GM23338 (cell line): ENCODE measurements around the gene TRAIP. TPM values are rescaled to one million over a fixed set of nuclear protein-coding genes. Genes with fewer than 3 reads are reported as not detected.

Experiments used
- ATAC-seq: fragments of 200-7000 bp; cut with Tn5 transposase; 3 replicates; pipeline ENCODE4 v1.9.1; 2020
- DNase-seq: peaks from one replicate; pipeline ENCODE4 v3.0.0-alpha.2; 2015; ENCODE audit warnings: low spot score
- H2AFZ ChIP-seq: fragments of 200-600 bp; sonication (generic); 2 replicates; pipeline ENCODE4 v1.8.0; 2016; ENCODE audit warnings: antibody characterized with exemption, mild to moderate bottlenecking, moderate library complexity
- H3F3A ChIP-seq: fragments of 200-600 bp; sonication (generic); replicated peaks from 2 replicates; pipeline ENCODE4 v1.8.0; 2017; ENCODE audit warnings: antibody characterized with exemption, mixed run types, low read depth
- H3K27ac ChIP-seq: fragments of 200-600 bp; sonication (generic); 2 replicates; pipeline ENCODE4 v1.6.1; 2016; ENCODE audit warnings: low read depth
- H3K27me3 ChIP-seq: fragments of 200-600 bp; sonication (generic); 2 replicates; pipeline ENCODE4 v1.8.0; 2016; ENCODE audit warnings: mild to moderate bottlenecking, mixed run types, moderate library complexity; ENCODE audit not compliant: insufficient read depth
- H3K36me3 ChIP-seq: fragments of 200-600 bp; sonication (generic); 2 replicates; pipeline ENCODE4 v1.8.0; 2016; ENCODE audit warnings: mild to moderate bottlenecking; ENCODE audit not compliant: insufficient read depth
- H3K4me1 ChIP-seq: fragments of 200-600 bp; sonication (generic); 2 replicates; pipeline ENCODE4 v1.8.0; 2016; ENCODE audit warnings: mild to moderate bottlenecking, moderate library complexity; ENCODE audit not compliant: insufficient read depth
- H3K4me2 ChIP-seq: fragments of 200-600 bp; sonication (generic); 2 replicates; pipeline ENCODE4 v1.7.1; 2017; ENCODE audit warnings: mixed run types
- H3K4me3 ChIP-seq: fragments of 200-600 bp; sonication (generic); 2 replicates; pipeline ENCODE4 v1.6.1; 2016; ENCODE audit warnings: mixed run types
- H3K79me2 ChIP-seq: fragments of 200-600 bp; sonication (generic); replicated peaks from 2 replicates; pipeline ENCODE4 v1.8.0; 2017; ENCODE audit warnings: mild to moderate bottlenecking; ENCODE audit not compliant: insufficient read depth
- H3K9me2 ChIP-seq: fragments of 200-600 bp; sonication (generic); 2 replicates; pipeline ENCODE4 v1.8.0; 2017; ENCODE audit not compliant: insufficient read depth
- H4K20me1 ChIP-seq: fragments of 200-600 bp; sonication (generic); replicated peaks from 2 replicates; pipeline ENCODE4 v1.8.0; 2017; ENCODE audit warnings: mild to moderate bottlenecking; ENCODE audit not compliant: insufficient read depth
- H3K27ac Mint-ChIP-seq: 2 replicates; pipeline ENCODE4 v1.8.0; 2020; ENCODE audit warnings: inconsistent platforms, mild to moderate bottlenecking, moderate library complexity, mixed read lengths
- H3K27me3 Mint-ChIP-seq: 3 replicates; pipeline ENCODE4 v1.8.0; 2022; ENCODE audit warnings: low read depth, mild to moderate bottlenecking, moderate library complexity, mixed read lengths, inconsistent platforms; ENCODE audit not compliant: insufficient read depth, poor library complexity
- H3K36me3 Mint-ChIP-seq: 3 replicates; pipeline ENCODE4 v1.8.0; 2021; ENCODE audit warnings: low read depth, mild to moderate bottlenecking, inconsistent platforms, moderate library complexity, mixed read lengths
- H3K4me1 Mint-ChIP-seq: 3 replicates; pipeline ENCODE4 v1.8.0; 2020; ENCODE audit warnings: mild to moderate bottlenecking, inconsistent platforms, mixed read lengths
- H3K4me3 Mint-ChIP-seq: 3 replicates; pipeline ENCODE4 v1.8.0; 2021; ENCODE audit warnings: moderate library complexity, mild to moderate bottlenecking, inconsistent platforms, mixed read lengths
- H3K9me3 Mint-ChIP-seq: 3 replicates; pipeline ENCODE4 v1.8.0; 2020; ENCODE audit warnings: moderate library complexity, mild to moderate bottlenecking, inconsistent platforms, mixed read lengths
- CREB1 ChIP-seq: fragments of 250-450 bp; sonication (Bioruptor Pico); IDR thresholded peaks from 2 replicates; pipeline ENCODE4 v1.5.0; 2020; ENCODE audit warnings: low read depth, mild to moderate bottlenecking, moderate library complexity
- EZH2 ChIP-seq: fragments of 200-600 bp; sonication (generic); IDR thresholded peaks from one replicate; pipeline ENCODE4 v1.8.0; 2017; ENCODE audit warnings: antibody characterized with exemption, mild to moderate bottlenecking, low read depth; ENCODE audit not compliant: unreplicated experiment
- EZH2phosphoT487 ChIP-seq: fragments of 200-600 bp; sonication (generic); IDR thresholded peaks from one replicate; pipeline ENCODE4 v1.8.1; 2018; ENCODE audit warnings: antibody characterized with exemption; ENCODE audit not compliant: unreplicated experiment
- JUNB ChIP-seq: IDR thresholded peaks from one replicate; pipeline ENCODE4 v1.6.1; 2016; ENCODE audit warnings: antibody characterized with exemption; ENCODE audit not compliant: unreplicated experiment
- NANOG ChIP-seq: IDR thresholded peaks from 2 replicates; pipeline ENCODE4 v1.6.1; 2016; ENCODE audit warnings: antibody characterized with exemption, borderline replicate concordance
- STAT1 ChIP-seq: IDR thresholded peaks from one replicate; pipeline ENCODE4 v1.6.1; 2016; ENCODE audit warnings: antibody characterized with exemption; ENCODE audit not compliant: unreplicated experiment
- ZNF114 ChIP-seq: fragments of 250-450 bp; sonication (Bioruptor Pico); IDR thresholded peaks from 2 replicates; pipeline ENCODE4 v1.5.0; 2020; ENCODE audit warnings: mild to moderate bottlenecking, moderate library complexity
- polyA plus RNA-seq: library from polyadenylated mRNA; unstranded; fragments of >200 nt; fragmentation: Nextera tagmentation; extraction: Ambion mirVana; gene quantifications from 2 replicates; pipeline ENCODE4 v1.2.1, GENCODE V29; 2016
- total RNA-seq: library from RNA; depleted of rRNA; stranded (reverse); fragments of >200 nt; shearing (Covaris generic); gene quantifications from 2 replicates; pipeline ENCODE4 v1.2.3, GENCODE V29; 2014
- TF ChIP-seq, protein P1 (sequence below), 2 experiments: fragments of 200-600 bp in 1 of 2; sonication (generic) in 1 of 2; conservative IDR thresholded peaks; 2 replicates each; pipeline versions ENCODE4 v1.5.1 to v1.6.1; 2016 to 2017; ENCODE audit warnings: antibody characterized with exemption in 2 of 2, low read depth in 2 of 2, mild to moderate bottlenecking in 2 of 2, moderate library complexity in 1 of 2
- TF ChIP-seq, protein P2 (sequence below): IDR thresholded peaks from one replicate; pipeline ENCODE4 v1.6.1; 2018; ENCODE audit warnings: antibody characterized with exemption; ENCODE audit not compliant: unreplicated experiment

The TRAIP gene
- total and polyA plus RNA-seq, 2 experiments from 2014 or later: 15.3 to 16.6 TPM

DNA sequence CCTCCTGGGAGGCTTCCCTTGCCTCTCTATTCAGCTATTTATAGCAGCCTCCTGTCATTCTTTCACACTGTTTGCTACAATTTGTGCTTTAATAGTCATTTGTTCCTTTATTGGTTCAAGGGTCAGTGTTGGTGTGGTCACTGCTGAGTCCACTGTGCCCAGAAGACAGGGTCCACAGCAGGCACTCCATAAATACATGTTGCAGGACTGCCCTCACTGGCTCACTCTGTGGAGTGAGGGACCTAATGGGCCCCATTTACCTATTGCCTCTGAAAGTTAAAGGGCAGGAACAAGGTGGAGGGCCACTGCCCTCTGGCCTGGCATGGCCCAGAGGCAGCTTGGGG lies 30.5 kb upstream of the TRAIP start (continued):
- TF ChIP-seq, protein P1, sequence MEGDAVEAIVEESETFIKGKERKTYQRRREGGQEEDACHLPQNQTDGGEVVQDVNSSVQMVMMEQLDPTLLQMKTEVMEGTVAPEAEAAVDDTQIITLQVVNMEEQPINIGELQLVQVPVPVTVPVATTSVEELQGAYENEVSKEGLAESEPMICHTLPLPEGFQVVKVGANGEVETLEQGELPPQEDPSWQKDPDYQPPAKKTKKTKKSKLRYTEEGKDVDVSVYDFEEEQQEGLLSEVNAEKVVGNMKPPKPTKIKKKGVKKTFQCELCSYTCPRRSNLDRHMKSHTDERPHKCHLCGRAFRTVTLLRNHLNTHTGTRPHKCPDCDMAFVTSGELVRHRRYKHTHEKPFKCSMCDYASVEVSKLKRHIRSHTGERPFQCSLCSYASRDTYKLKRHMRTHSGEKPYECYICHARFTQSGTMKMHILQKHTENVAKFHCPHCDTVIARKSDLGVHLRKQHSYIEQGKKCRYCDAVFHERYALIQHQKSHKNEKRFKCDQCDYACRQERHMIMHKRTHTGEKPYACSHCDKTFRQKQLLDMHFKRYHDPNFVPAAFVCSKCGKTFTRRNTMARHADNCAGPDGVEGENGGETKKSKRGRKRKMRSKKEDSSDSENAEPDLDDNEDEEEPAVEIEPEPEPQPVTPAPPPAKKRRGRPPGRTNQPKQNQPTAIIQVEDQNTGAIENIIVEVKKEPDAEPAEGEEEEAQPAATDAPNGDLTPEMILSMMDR (conservative IDR thresholded peaks at IDR 0.05; ENCODE audit: low read depth in 2 of 2): no peak
- TF ChIP-seq JUNB (no peak), STAT1 (no peak)
- TF ChIP-seq, protein P2, sequence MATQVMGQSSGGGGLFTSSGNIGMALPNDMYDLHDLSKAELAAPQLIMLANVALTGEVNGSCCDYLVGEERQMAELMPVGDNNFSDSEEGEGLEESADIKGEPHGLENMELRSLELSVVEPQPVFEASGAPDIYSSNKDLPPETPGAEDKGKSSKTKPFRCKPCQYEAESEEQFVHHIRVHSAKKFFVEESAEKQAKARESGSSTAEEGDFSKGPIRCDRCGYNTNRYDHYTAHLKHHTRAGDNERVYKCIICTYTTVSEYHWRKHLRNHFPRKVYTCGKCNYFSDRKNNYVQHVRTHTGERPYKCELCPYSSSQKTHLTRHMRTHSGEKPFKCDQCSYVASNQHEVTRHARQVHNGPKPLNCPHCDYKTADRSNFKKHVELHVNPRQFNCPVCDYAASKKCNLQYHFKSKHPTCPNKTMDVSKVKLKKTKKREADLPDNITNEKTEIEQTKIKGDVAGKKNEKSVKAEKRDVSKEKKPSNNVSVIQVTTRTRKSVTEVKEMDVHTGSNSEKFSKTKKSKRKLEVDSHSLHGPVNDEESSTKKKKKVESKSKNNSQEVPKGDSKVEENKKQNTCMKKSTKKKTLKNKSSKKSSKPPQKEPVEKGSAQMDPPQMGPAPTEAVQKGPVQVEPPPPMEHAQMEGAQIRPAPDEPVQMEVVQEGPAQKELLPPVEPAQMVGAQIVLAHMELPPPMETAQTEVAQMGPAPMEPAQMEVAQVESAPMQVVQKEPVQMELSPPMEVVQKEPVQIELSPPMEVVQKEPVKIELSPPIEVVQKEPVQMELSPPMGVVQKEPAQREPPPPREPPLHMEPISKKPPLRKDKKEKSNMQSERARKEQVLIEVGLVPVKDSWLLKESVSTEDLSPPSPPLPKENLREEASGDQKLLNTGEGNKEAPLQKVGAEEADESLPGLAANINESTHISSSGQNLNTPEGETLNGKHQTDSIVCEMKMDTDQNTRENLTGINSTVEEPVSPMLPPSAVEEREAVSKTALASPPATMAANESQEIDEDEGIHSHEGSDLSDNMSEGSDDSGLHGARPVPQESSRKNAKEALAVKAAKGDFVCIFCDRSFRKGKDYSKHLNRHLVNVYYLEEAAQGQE: no peak

DNA sequence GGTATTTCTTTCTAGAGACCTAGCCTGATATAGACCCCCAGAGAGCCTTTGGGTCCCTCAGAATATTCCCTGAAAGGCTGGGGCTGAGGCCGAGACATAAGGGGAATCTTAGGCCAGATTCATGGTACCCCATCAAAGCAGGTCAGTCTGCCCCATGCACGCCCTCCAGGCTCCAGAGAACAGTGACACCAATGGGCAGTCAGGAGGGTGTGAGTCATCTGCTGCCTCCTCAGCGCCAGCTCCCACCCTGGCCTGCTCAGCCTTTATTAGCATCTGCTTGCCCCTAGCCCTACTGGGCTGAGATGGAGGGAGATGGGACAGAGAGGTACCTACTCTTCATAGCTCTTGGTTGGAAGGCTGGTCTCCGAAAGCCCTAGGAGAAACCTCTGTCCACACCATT lies 27.6 kb upstream of the TRAIP start:
- Mint-ChIP-seq H3K4me3 (no peak overlapping the region), H3K4me1 (peaks cover 27% of the 10 kb centered on the region), H3K27me3 (peaks cover 17% of the 10 kb centered on the region), H3K9me3 (no peaks in the 10 kb centered on the region; the same call in 2 of the 3 replicates), H3K36me3 (no peaks in the 10 kb centered on the region), H3K27ac (no peak overlapping the region)
- H3F3A ChIP-seq: 0 out of 2 replicates have a peak, but pooled peaks cover 4% of the 10 kb centered on the region
- H3K9me2 ChIP-seq: no peaks in the 10 kb centered on the region
- no peaks in the 10 kb centered on the region for H3K36me3 ChIP-seq
- H3K27me3 ChIP-seq: no peaks in the 10 kb centered on the region
- no peak overlapping the region for H3K4me3 ChIP-seq
- peaks cover 23% of the 10 kb centered on the region for H3K4me1 ChIP-seq
- ATAC-seq (no peak), DNase-seq (no peak)
- H3K27ac ChIP-seq: no peak overlapping the region
- H4K20me1 ChIP-seq: no peaks in the 10 kb centered on the region
- H2AFZ ChIP-seq: no peak overlapping the region
- H3K79me2 ChIP-seq: no peaks in the 10 kb centered on the region
- TF ChIP-seq, protein P1 (conservative IDR thresholded peaks at IDR 0.05; ENCODE audit: low read depth in 2 of 2): no peak
- TF ChIP-seq, protein P2: no peak
- TF ChIP-seq ZNF114 (CRISPR knock-in tag): no peak
- TF ChIP-seq EZH2phosphoT487: no peak
- no peak for TF ChIP-seq CREB1 (CRISPR knock-in tag)
- TF ChIP-seq NANOG: no peak
- TF ChIP-seq STAT1: no peak
- TF ChIP-seq JUNB: no peak
- no peak for TF ChIP-seq EZH2
- no peak overlapping the region for H3K4me2 ChIP-seq
